HCT116 (cell line): ENCODE measurements around the gene EEF2KMT. TPM values are rescaled to one million over a fixed set of nuclear protein-coding genes. Genes with fewer than 3 reads are reported as not detected.

Source experiments
- ATAC-seq: fragments of 200-7000 bp; cut with Tn5 transposase; 2 replicates; pipeline ENCODE4 v1.9.1; 2020; ENCODE audit warnings: mild to moderate bottlenecking, moderate library complexity
- BruUV-seq: library from RNA; stranded (reverse); fragments of 400-500 nt; replicated peaks from 2 replicates; lab custom pipeline; 2021; lab: Mats Ljungman, UMichigan
- CTCF ChIA-PET: fragments of 300-600 bp; sonication (Branson Sonifier 250); formaldehyde crosslinking; loops from one replicate; lab custom pipeline; 2021; ENCODE audit warnings: antibody characterized with exemption; lab: Charles Lee
- POLR2A ChIA-PET: fragments of 300-600, 350-600 bp; sonication (Branson Sonifier 250); formaldehyde crosslinking; loops from one replicate; lab custom pipeline; 2021; ENCODE audit warnings: antibody characterized with exemption; lab: Charles Lee
- RAD21 ChIA-PET, 2 experiments: fragments of 300-600 bp; sonication (Branson Sonifier 250); formaldehyde crosslinking; loops; one replicate each; lab custom pipeline; 2023; ENCODE audit warnings: low total read pairs in 2 of 2; ENCODE audit not compliant: uncharacterized antibody in 2 of 2, unreplicated experiment in 2 of 2, low non-redundant PET in 1 of 2; lab: Charles Lee
- DNase-seq: peaks from one replicate; pipeline ENCODE4 v3.0.0-alpha.2; 2010; ENCODE audit warnings: low read depth, low spot score
- H2AFZ ChIP-seq: fragments of 200-600 bp; shearing (Covaris generic), sonication (generic); 2 replicates; pipeline ENCODE4 v1.6.1; 2017; ENCODE audit warnings: low read depth, mixed run types, mixed read lengths, antibody characterized with exemption, low read length; ENCODE audit not compliant: poor library complexity, severe bottlenecking
- H3K27ac ChIP-seq: 2 replicates; pipeline ENCODE4 v1.5.1; 2012; ENCODE audit warnings: low read depth, low read length
- H3K27me3 ChIP-seq: fragments of 200-600 bp; sonication (generic); 2 replicates; pipeline ENCODE4 v1.6.1; 2016; ENCODE audit warnings: mixed run types, low read length, mixed read lengths; ENCODE audit not compliant: insufficient read depth
- H3K36me3 ChIP-seq, 2 experiments: fragments of 200-500 bp in 1 of 2; fragments of 200-600 bp in 1 of 2; sonication (Bioruptor generic) in 1 of 2; sonication (generic) in 1 of 2; 2 replicates each; pipeline versions ENCODE4 v1.5.1 to v1.6.1; 2014 to 2016; ENCODE audit warnings: low read length in 2 of 2, inconsistent platforms in 1 of 2, mixed read lengths in 1 of 2, mixed run types in 1 of 2; ENCODE audit not compliant: insufficient read depth in 2 of 2, control insufficient read depth in 1 of 2
- H3K4me1 ChIP-seq, 2 experiments: fragments of 200-600 bp in 1 of 2; sonication (generic) in 1 of 2; 2 replicates each; pipeline versions ENCODE4 v1.5.1 to v1.6.1; 2012 to 2017; ENCODE audit warnings: low read length in 2 of 2, inconsistent platforms in 1 of 2, mild to moderate bottlenecking in 1 of 2, mixed read lengths in 1 of 2, mixed run types in 1 of 2, moderate library complexity in 1 of 2; ENCODE audit not compliant: insufficient read depth in 2 of 2, control insufficient read depth in 1 of 2
- H3K4me2 ChIP-seq: fragments of 200-600 bp; sonication (generic); 2 replicates; pipeline ENCODE4 v1.6.1; 2017; ENCODE audit warnings: mixed run types, low read length, mixed read lengths
- H3K4me3 ChIP-seq, 2 experiments: fragments of 200-600 bp in 1 of 2; sonication (generic) in 1 of 2; replicated peaks in 1 of 2; 2 replicates each; pipeline ENCODE4 v1.5.1; 2011 to 2016; ENCODE audit warnings: low read length in 2 of 2, control low read depth in 1 of 2, low read depth in 1 of 2, mild to moderate bottlenecking in 1 of 2, mixed read lengths in 1 of 2, mixed run types in 1 of 2
- H3K79me2 ChIP-seq: fragments of 200-600 bp; sonication (generic); 2 replicates; pipeline ENCODE4 v1.6.1; 2017; ENCODE audit warnings: mild to moderate bottlenecking, mixed run types, low read length, moderate library complexity, mixed read lengths; ENCODE audit not compliant: insufficient read depth
- H3K9ac ChIP-seq: fragments of 200-600 bp; sonication (generic); 2 replicates; pipeline ENCODE4 v1.6.1; 2016; ENCODE audit warnings: low read length, mixed read lengths
- H3K9me2 ChIP-seq: fragments of 200-600 bp; sonication (generic), shearing (Covaris generic); 2 replicates; pipeline ENCODE4 v1.6.1; 2017; ENCODE audit warnings: mixed run types, mild to moderate bottlenecking, moderate library complexity; ENCODE audit not compliant: insufficient read depth
- H3K9me3 ChIP-seq, 2 experiments: fragments of 200-500 bp in 1 of 2; fragments of 200-600 bp in 1 of 2; sonication (Bioruptor generic) in 1 of 2; sonication (generic) in 1 of 2; 2 replicates each; pipeline ENCODE4 v1.6.1; 2014 to 2017; ENCODE audit warnings: low read length in 2 of 2, mixed read lengths in 2 of 2, inconsistent platforms in 1 of 2, low read depth in 1 of 2, mild to moderate bottlenecking in 1 of 2, mixed run types in 1 of 2, moderate library complexity in 1 of 2; ENCODE audit not compliant: control insufficient read depth in 1 of 2, insufficient read depth in 1 of 2
- H4K20me1 ChIP-seq: fragments of 200-600 bp; sonication (generic), shearing (Covaris generic); 2 replicates; pipeline ENCODE4 v1.6.1; 2017; ENCODE audit warnings: mixed run types, mild to moderate bottlenecking, moderate library complexity; ENCODE audit not compliant: insufficient read depth
- ATF3 ChIP-seq: IDR thresholded peaks from 2 replicates; pipeline ENCODE4 v1.6.1; 2012
- CBX3 ChIP-seq: IDR thresholded peaks from 2 replicates; pipeline ENCODE4 v1.6.1; 2012; ENCODE audit warnings: low read depth
- CEBPB ChIP-seq: IDR thresholded peaks from 2 replicates; pipeline ENCODE4 v1.6.1; 2012; ENCODE audit warnings: low read depth
- CTCF ChIP-seq, 3 experiments: fragments of 200-600 bp in 1 of 3; sonication (generic) in 1 of 3; IDR thresholded peaks in 2 of 3; conservative IDR thresholded peaks in 1 of 3; 2 replicates each; pipeline ENCODE4 v1.5.1; 2012 to 2017; ENCODE audit warnings: low read depth in 2 of 3, low read length in 2 of 3, antibody characterized with exemption in 1 of 3, borderline replicate concordance in 1 of 3, control low read depth in 1 of 3, mild to moderate bottlenecking in 1 of 3, mixed read lengths in 1 of 3, mixed run types in 1 of 3, moderate library complexity in 1 of 3; ENCODE audit not compliant: insufficient read depth in 1 of 3
- EGR1 ChIP-seq: IDR thresholded peaks from 2 replicates; pipeline ENCODE4 v1.6.1; 2012; ENCODE audit warnings: low read depth
- ELF1 ChIP-seq: IDR thresholded peaks from 2 replicates; pipeline ENCODE4 v1.6.1; 2012; ENCODE audit warnings: low read depth, borderline replicate concordance
- EZH2 ChIP-seq: fragments of 200-600 bp; sonication (generic); IDR thresholded peaks from 2 replicates; pipeline ENCODE4 v1.6.1; 2017; ENCODE audit warnings: antibody characterized with exemption, mixed run types
- EZH2phosphoT487 ChIP-seq: fragments of 200-600 bp; IDR thresholded peaks from 2 replicates; pipeline ENCODE4 v1.6.1; 2018; ENCODE audit warnings: antibody characterized with exemption, borderline replicate concordance
- FOSL1 ChIP-seq: IDR thresholded peaks from 2 replicates; pipeline ENCODE4 v1.6.1; 2012; ENCODE audit warnings: low read depth
- JUND ChIP-seq: IDR thresholded peaks from 2 replicates; pipeline ENCODE4 v1.6.1; 2012
- MAX ChIP-seq: IDR thresholded peaks from 2 replicates; pipeline ENCODE4 v1.6.1; 2012
- POLR2A ChIP-seq: IDR thresholded peaks from 2 replicates; pipeline ENCODE4 v1.7.0; 2011; ENCODE audit warnings: borderline replicate concordance; ENCODE audit not compliant: insufficient read depth, insufficient read length; ENCODE audit errors: extremely low read depth
- POLR2AphosphoS5 ChIP-seq: IDR thresholded peaks from 2 replicates; pipeline ENCODE4 v1.6.1; 2011; ENCODE audit warnings: mild to moderate bottlenecking, low read depth, low read length, moderate library complexity
- SP1 ChIP-seq: IDR thresholded peaks from 2 replicates; pipeline ENCODE4 v1.6.1; 2012; ENCODE audit warnings: low read depth
- SRF ChIP-seq: IDR thresholded peaks from 2 replicates; pipeline ENCODE4 v1.6.1; 2012; ENCODE audit warnings: low read depth
- ZFX ChIP-seq: fragments of 450-650 bp; IDR thresholded peaks from 2 replicates; pipeline ENCODE4 v1.6.1; 2017
- ZNF274 ChIP-seq: fragments of 200-500 bp; sonication (Bioruptor generic); IDR thresholded peaks from 2 replicates; pipeline ENCODE4 v1.6.1; 2014; ENCODE audit warnings: mild to moderate bottlenecking, low read depth, low read length, inconsistent platforms
- intact Hi-C: fragments of 100-400 bp; cut with micrococcal nuclease; formaldehyde crosslinking; loops from 2 replicates; pipeline ENCODE4 v1.10.0; 2022
- total RNA-seq: library from RNA; stranded (reverse); gene quantifications from one replicate; pipeline ENCODE4 v1.2.1, GENCODE V29; 2021; ENCODE audit not compliant: unreplicated experiment

The EEF2KMT gene
- total RNA-seq, 1 experiment from 2014 or later, result 25.6 TPM

GRCh38 chr16:5066511-5066910 is 31.1 kb downstream of the EEF2KMT start:
- H3K36me3 ChIP-seq, result no peaks in the 10 kb centered on the region
- ChIA-PET POLR2A (no interaction called here), CTCF (interaction anchor here (1.3 kb wide), 1 partner anchor 8 kb away, joined by 4 read pairs; no protein-coding TSS in a partner anchor), RAD21 (no interaction called here)
- H4K20me1 ChIP-seq, result no peaks in the 10 kb centered on the region
- no peak overlapping the region for H3K4me2 ChIP-seq
- H3K27ac ChIP-seq, result no peak overlapping the region
- H3K4me3 ChIP-seq, result no peak overlapping the region
- H3K27me3 ChIP-seq, result peaks cover 15% of the 10 kb centered on the region; the same call in 1 of the 2 replicates
- no peaks in the 10 kb centered on the region for H3K9me2 ChIP-seq
- ATAC-seq (no peak), DNase-seq (no peak)
- no peaks in the 10 kb centered on the region for H3K79me2 ChIP-seq
- peaks cover 0 to 6% of the 10 kb centered on the region in 2 experiments; a peak in 2 of 4 replicates for H3K4me1 ChIP-seq
- no peak overlapping the region for H3K9ac ChIP-seq
- no TSS peak for BruUV-seq
- TF ChIP-seq SRF (no peak), EZH2phosphoT487 (no peak), EZH2 (no peak), CEBPB (no peak), ELF1 (no peak), POLR2AphosphoS5 (no peak), SP1 (no peak), POLR2A (no peak), ZFX (no peak), CTCF (IDR thresholded peaks at IDR 0.05 in 2 of 3, conservative IDR thresholded peaks at IDR 0.05 in 1 of 3; ENCODE audit: borderline replicate concordance in 1 of 3, insufficient read depth in 1 of 3, low read depth in 2 of 3, low read length in 2 of 3) (no peak), ATF3 (no peak), CBX3 (no peak), MAX (no peak), FOSL1 (no peak), ZNF274 (no peak), JUND (no peak), EGR1 (no peak)
- H3K9me3 ChIP-seq, result no peaks in the 10 kb centered on the region
- intact Hi-C loops, result no loop called here
- no peak overlapping the region for H2AFZ ChIP-seq
